H1 (cell line): ENCODE results near the gene GRIP1. TPM values are rescaled to one million over a fixed set of nuclear protein-coding genes. Genes with fewer than 3 reads are reported as not detected.

Experiments
- CTCF ChIA-PET: fragments of 300-600 bp; sonication (Branson Sonifier 250); formaldehyde crosslinking; loops from one replicate; lab custom pipeline; 2021; ENCODE audit not compliant: partially characterized antibody; lab: Charles Lee
- POLR2A ChIA-PET: fragments of 300-600 bp; sonication (Branson Sonifier 250); formaldehyde crosslinking; loops from one replicate; lab custom pipeline; 2021; ENCODE audit warnings: inconsistent platforms; ENCODE audit not compliant: partially characterized antibody; lab: Charles Lee
- DNase-seq, 2 experiments: peaks; one replicate each; pipeline versions ENCODE4 v3.0.0 to v3.0.0-alpha.2; 2010 to 2022; ENCODE audit warnings: low spot score in 2 of 2, low read depth in 1 of 2, mixed read lengths in 1 of 2
- FAIRE-seq: peaks from 2 replicates; lab custom pipeline; 2011; peaks lifted over from hg19 to GRCh38; lab: Jason Lieb, UNC
- H2AFZ ChIP-seq: 2 replicates; pipeline ENCODE4 v1.8.1; 2012; ENCODE audit warnings: low read length, inconsistent platforms
- H2AK5ac ChIP-seq: 2 replicates; pipeline ENCODE4 v1.6.1; 2013; ENCODE audit warnings: low read depth, low read length
- H2BK120ac ChIP-seq: replicated peaks from 2 replicates; pipeline ENCODE3; 2013; ENCODE audit warnings: low read depth, low read length, inconsistent platforms
- H2BK12ac ChIP-seq: 2 replicates; pipeline ENCODE4 v1.6.1; 2013; ENCODE audit warnings: low read depth, low read length
- H2BK15ac ChIP-seq: 2 replicates; pipeline ENCODE4 v1.6.1; 2013; ENCODE audit warnings: low read length
- H2BK20ac ChIP-seq: 2 replicates; pipeline ENCODE4 v1.6.1; 2013; ENCODE audit warnings: low read length
- H2BK5ac ChIP-seq: 2 replicates; pipeline ENCODE4 v1.6.1; 2013; ENCODE audit warnings: low read depth, low read length
- H3K14ac ChIP-seq: 2 replicates; pipeline ENCODE4 v1.6.1; 2013; ENCODE audit warnings: inconsistent platforms; ENCODE audit not compliant: insufficient read length
- H3K18ac ChIP-seq: 2 replicates; pipeline ENCODE4 v1.6.1; 2013; ENCODE audit warnings: low read length; ENCODE audit errors: extremely low read depth
- H3K23ac ChIP-seq: 2 replicates; pipeline ENCODE4 v1.6.1; 2013; ENCODE audit warnings: inconsistent platforms; ENCODE audit not compliant: insufficient read length
- H3K23me2 ChIP-seq: 2 replicates; pipeline ENCODE4 v1.6.1; 2013; ENCODE audit warnings: low read depth, low read length
- H3K27ac ChIP-seq: 2 replicates; pipeline ENCODE4 v1.6.1; 2011; ENCODE audit warnings: low read depth, low read length, inconsistent platforms
- H3K27me3 ChIP-seq, 4 experiments: replicated peaks in 1 of 4; 1 replicate in 1 of 4; 2 replicates in 3 of 4; pipeline versions ENCODE4 v1.6.1 to v1.8.1; 2011 to 2013; ENCODE audit warnings: low read length in 3 of 4, mild to moderate bottlenecking in 3 of 4, inconsistent platforms in 2 of 4, mixed read lengths in 2 of 4, moderate library complexity in 1 of 4; ENCODE audit not compliant: control insufficient read depth in 3 of 4, insufficient read depth in 3 of 4; ENCODE audit errors: extremely low read depth in 1 of 4
- H3K36me3 ChIP-seq, 4 experiments: 2 replicates each; pipeline versions ENCODE4 v1.6.1 to v1.8.1; 2011 to 2013; ENCODE audit warnings: mild to moderate bottlenecking in 4 of 4, low read length in 3 of 4, moderate library complexity in 2 of 4, control low read depth in 1 of 4, inconsistent platforms in 1 of 4; ENCODE audit not compliant: insufficient read depth in 4 of 4, control insufficient read depth in 2 of 4
- H3K4ac ChIP-seq: replicated peaks from 2 replicates; pipeline ENCODE3; 2013; ENCODE audit warnings: low read length, low read depth, mixed read lengths, inconsistent platforms; ENCODE audit not compliant: insufficient read length
- H3K4me1 ChIP-seq, 4 experiments: replicated peaks in 1 of 4; 1 replicate in 1 of 4; 2 replicates in 3 of 4; pipeline versions ENCODE4 v1.6.1 to v1.8.1; 2011 to 2013; ENCODE audit warnings: low read length in 3 of 4, inconsistent platforms in 2 of 4, mixed read lengths in 1 of 4; ENCODE audit not compliant: insufficient read depth in 4 of 4, control insufficient read depth in 3 of 4
- H3K4me2 ChIP-seq, 2 experiments: 2 replicates each; pipeline versions ENCODE4 v1.6.1 to v1.8.1; 2011 to 2013; ENCODE audit warnings: low read depth in 2 of 2, low read length in 2 of 2, control low read depth in 1 of 2, inconsistent platforms in 1 of 2, mild to moderate bottlenecking in 1 of 2; ENCODE audit not compliant: insufficient read depth in 1 of 2
- H3K4me3 ChIP-seq, 4 experiments: fragments of 200-600, 300-600 bp in 1 of 4; sonication (generic), shearing (Covaris generic), sonication (Bioruptor Twin) in 1 of 4; 2 replicates each; pipeline versions ENCODE4 v1.5.1 to v1.8.1; 2011 to 2016; ENCODE audit warnings: low read length in 4 of 4, low read depth in 3 of 4, control low read depth in 2 of 4, inconsistent platforms in 2 of 4, mild to moderate bottlenecking in 2 of 4, mixed read lengths in 1 of 4, moderate library complexity in 1 of 4; ENCODE audit not compliant: insufficient read depth in 2 of 4; ENCODE audit errors: extremely low read depth in 1 of 4
- H3K56ac ChIP-seq: replicated peaks from 2 replicates; pipeline ENCODE3; 2013; ENCODE audit warnings: low read depth, mild to moderate bottlenecking, mixed read lengths, low read length, inconsistent platforms; ENCODE audit not compliant: insufficient read length
- H3K79me1 ChIP-seq: 2 replicates; pipeline ENCODE4 v1.6.1; 2013; ENCODE audit warnings: low read depth, low read length, control low read depth
- H3K79me2 ChIP-seq, 2 experiments: 2 replicates each; pipeline versions ENCODE4 v1.6.1 to v1.8.1; 2012 to 2013; ENCODE audit warnings: low read length in 2 of 2, mild to moderate bottlenecking in 2 of 2, inconsistent platforms in 1 of 2; ENCODE audit not compliant: insufficient read depth in 2 of 2, control insufficient read depth in 1 of 2
- H3K9ac ChIP-seq, 4 experiments: replicated peaks in 1 of 4; 1 replicate in 1 of 4; 2 replicates in 3 of 4; pipeline versions ENCODE4 v1.6.1 to v1.8.1; 2011 to 2013; ENCODE audit warnings: low read depth in 3 of 4, low read length in 3 of 4, control low read depth in 2 of 4, mild to moderate bottlenecking in 2 of 4, moderate library complexity in 2 of 4, inconsistent platforms in 1 of 4; ENCODE audit errors: extremely low read depth in 1 of 4
- H3K9me3 ChIP-seq, 2 experiments: 2 replicates each; pipeline versions ENCODE4 v1.6.1 to v1.8.1; 2012 to 2013; ENCODE audit warnings: mild to moderate bottlenecking in 2 of 2, moderate library complexity in 2 of 2, control low read depth in 1 of 2, inconsistent platforms in 1 of 2, low read depth in 1 of 2, low read length in 1 of 2, mixed read lengths in 1 of 2; ENCODE audit not compliant: insufficient read depth in 2 of 2
- H4K20me1 ChIP-seq, 2 experiments: replicated peaks in 1 of 2; 2 replicates each; pipeline versions ENCODE3 to v1.8.1; 2011 to 2013; ENCODE audit warnings: inconsistent platforms in 2 of 2, low read length in 2 of 2, mild to moderate bottlenecking in 1 of 2; ENCODE audit not compliant: insufficient read depth in 2 of 2, control insufficient read depth in 1 of 2
- H4K5ac ChIP-seq: 2 replicates; pipeline ENCODE4 v1.6.1; 2013; ENCODE audit warnings: low read length, low read depth, mixed read lengths, inconsistent platforms; ENCODE audit not compliant: insufficient read length
- H4K8ac ChIP-seq: 2 replicates; pipeline ENCODE4 v1.8.0; 2013; ENCODE audit warnings: mild to moderate bottlenecking, moderate library complexity, low read length, inconsistent platforms; ENCODE audit not compliant: insufficient read depth; ENCODE audit errors: extremely low read depth
- H4K91ac ChIP-seq: replicated peaks from 2 replicates; pipeline ENCODE3; 2013; ENCODE audit warnings: low read length, mixed read lengths, inconsistent platforms; ENCODE audit not compliant: insufficient read length
- ASH2L ChIP-seq: fragments of 200-600, 300-600 bp; sonication (generic); IDR thresholded peaks from one replicate; pipeline ENCODE4 v1.7.1; 2017; ENCODE audit warnings: low read length
- CHD1 ChIP-seq: IDR thresholded peaks from 2 replicates; pipeline ENCODE4 v1.6.1; 2012; ENCODE audit warnings: low read depth, low read length, improper control_type of control experiment
- EGR1 ChIP-seq: IDR thresholded peaks from 2 replicates; pipeline ENCODE4 v1.6.1; 2011; ENCODE audit warnings: low read depth, low read length, borderline replicate concordance
- GTF2F1 ChIP-seq: IDR thresholded peaks from 2 replicates; pipeline ENCODE4 v1.6.1; 2012; ENCODE audit warnings: low read depth, low read length, improper control_type of control experiment, borderline replicate concordance
- HDAC2 ChIP-seq, 2 experiments: fragments of 300-600 bp in 1 of 2; sonication (generic) in 1 of 2; IDR thresholded peaks; 2 replicates each; pipeline ENCODE4 v1.6.1; 2011 to 2012; ENCODE audit warnings: low read depth in 2 of 2, low read length in 2 of 2, mild to moderate bottlenecking in 2 of 2, moderate library complexity in 2 of 2, borderline replicate concordance in 1 of 2, inconsistent platforms in 1 of 2
- HDAC6 ChIP-seq: IDR thresholded peaks from one replicate; pipeline ENCODE4 v1.7.1; 2012; ENCODE audit warnings: low read depth, mild to moderate bottlenecking, inconsistent platforms, low read length, moderate library complexity
- POU5F1 ChIP-seq: IDR thresholded peaks from 2 replicates; pipeline ENCODE4 v1.6.1; 2011; ENCODE audit warnings: low read depth, mild to moderate bottlenecking, low read length, moderate library complexity
- RAD21 ChIP-seq, 2 experiments: IDR thresholded peaks in 1 of 2; conservative IDR thresholded peaks in 1 of 2; 2 replicates each; pipeline ENCODE4 v1.6.1; 2011; ENCODE audit warnings: low read depth in 2 of 2, low read length in 2 of 2, improper control_type of control experiment in 1 of 2, inconsistent platforms in 1 of 2, mild to moderate bottlenecking in 1 of 2, moderate library complexity in 1 of 2
- SUZ12 ChIP-seq: fragments of 200-600 bp; sonication (generic); IDR thresholded peaks from 2 replicates; pipeline ENCODE4 v1.6.1; 2012; ENCODE audit warnings: mild to moderate bottlenecking, inconsistent platforms, low read length, moderate library complexity, mixed read lengths
- TAF7 ChIP-seq: optimal IDR thresholded peaks from 2 replicates; pipeline ENCODE3; 2011; ENCODE audit warnings: low read depth, mild to moderate bottlenecking, inconsistent platforms, low read length, moderate library complexity, borderline replicate concordance
- WGBS, 2 experiments: shearing (Covaris generic) in 1 of 2; methylation state at CpG; one replicate each; pipeline versions ENCODE4 v1.1.6 to v1.1.7; 2013 to 2015; ENCODE audit warnings: low lambda C conversion rate in 2 of 2, mixed read lengths in 2 of 2, inconsistent platforms in 1 of 2, low coverage in 1 of 2, missing lambda C conversion rate in 1 of 2; ENCODE audit not compliant: insufficient replicate concordance in 2 of 2, insufficient coverage in 1 of 2, insufficient read length in 1 of 2; ENCODE audit errors: extremely low coverage in 1 of 2, missing lambda C conversion rate in 1 of 2; 5-methylcytosine and 5-hydroxymethylcytosine counted together
- polyA plus RNA-seq, 7 experiments: library from polyadenylated mRNA; depleted of rRNA in 3 of 7; stranded (reverse) in 5 of 7; unstranded in 2 of 7; fragments of >200 nt in 5 of 7; fragments of 200-250 nt in 2 of 7; gene quantifications; 1 replicate in 5 of 7; 2 replicates in 1 of 7; 4 replicates in 1 of 7; pipeline versions ENCODE4 v1.2.1 to v1.2.3, GENCODE V29; 2011 to 2013; ENCODE audit warnings: missing spikeins in 2 of 7, mixed read lengths in 2 of 7
- total RNA-seq: library from RNA; stranded (reverse); fragmentation: NEBNext Ultra II Directional; extraction: Animal tissue kit (Norgen Biotek cat#: 25700); gene quantifications from 2 replicates; pipeline ENCODE4 v1.2.1, GENCODE V29; 2021

Gene GRIP1
- total and polyA plus RNA-seq, 2 of the 8 experiments (the other 6 are each of a cell fraction or from before 2014, with no cell fraction given) = 4.5 to 27.3 TPM

DNA sequence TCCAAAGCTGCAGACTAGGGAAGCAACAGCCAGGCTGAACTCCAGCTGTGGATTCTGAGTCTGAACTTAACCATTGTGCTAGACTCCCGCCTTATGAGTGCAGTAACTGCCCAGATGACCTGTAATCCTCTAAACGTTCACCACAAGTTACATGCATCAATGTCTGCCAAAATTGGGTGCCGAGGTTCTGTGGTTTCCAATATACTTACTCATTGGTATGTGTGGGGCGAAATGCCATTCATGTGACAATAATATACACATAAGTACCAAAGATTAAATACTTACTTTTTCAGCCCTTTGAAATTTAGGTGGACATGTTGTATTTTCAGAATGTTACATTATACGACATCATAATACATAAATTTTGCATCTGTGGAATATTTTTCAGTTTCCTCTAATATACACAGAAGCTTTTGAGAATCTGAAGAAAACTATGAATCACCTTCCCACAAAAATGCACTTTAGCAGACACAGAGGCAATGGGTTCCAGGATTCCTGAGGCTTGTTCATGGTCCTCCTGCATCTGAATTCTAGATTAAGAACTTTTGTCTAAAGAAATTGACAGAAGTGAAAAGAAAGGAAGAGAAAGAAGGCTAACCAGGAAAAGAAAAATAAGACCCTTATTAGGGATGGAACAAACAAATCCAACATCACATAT, 31.7 kb downstream of the GRIP1 start:
- H2BK12ac ChIP-seq = no peak overlapping the region
- H3K36me3 ChIP-seq = no peaks in the 10 kb centered on the region
- no peak overlapping the region for H3K27ac ChIP-seq
- H4K5ac ChIP-seq = no peak overlapping the region
- no peak overlapping the region for H2BK5ac ChIP-seq
- TF ChIP-seq SUZ12 = no peak
- TF ChIP-seq HDAC6 = no peak
- TF ChIP-seq HDAC2 (IDR thresholded peaks at IDR 0.05; ENCODE audit: borderline replicate concordance in 1 of 2, low read depth in 2 of 2, low read length in 2 of 2) = no peak
- TF ChIP-seq GTF2F1 = no peak
- TF ChIP-seq TAF7 = no peak
- TF ChIP-seq CHD1 = no peak
- TF ChIP-seq POU5F1 = no peak
- TF ChIP-seq RAD21 (IDR thresholded peaks at IDR 0.05 in 1 of 2, conservative IDR thresholded peaks at IDR 0.05 in 1 of 2; ENCODE audit: low read depth in 2 of 2, low read length in 2 of 2) = no peak
- no peak for TF ChIP-seq ASH2L
- TF ChIP-seq EGR1 = no peak
- H3K23ac ChIP-seq = no peak overlapping the region
- ChIA-PET CTCF (interaction anchor here (0.5 to 1.1 kb wide), 2 partner anchors 8 to 68 kb away, joined by 3 read pairs; no protein-coding TSS in a partner anchor), POLR2A (interaction anchor here (1.6 to 1.7 kb wide), 2 partner anchors 8 to 10 kb away, joined by 3 read pairs; no protein-coding TSS in a partner anchor)
- H2BK120ac ChIP-seq = no peak overlapping the region
- H3K14ac ChIP-seq = no peak overlapping the region
- H4K91ac ChIP-seq = no peak overlapping the region
- H4K8ac ChIP-seq = no peak overlapping the region
- no peak overlapping the region for H3K4me2 ChIP-seq
- no peak overlapping the region for H2AFZ ChIP-seq
- no peak overlapping the region for H3K18ac ChIP-seq
- DNase-seq (no peak), FAIRE-seq (no peak)
- H3K79me2 ChIP-seq = no peaks in the 10 kb centered on the region
- H2BK15ac ChIP-seq = no peak overlapping the region
- 86% methylated on average over 5 of the region's 5 CpGs; no CpG with 5 or more reads in 1 of the 2 experiments for WGBS, 2 experiments
- H2AK5ac ChIP-seq = no peak overlapping the region
- H3K4me3 ChIP-seq = no peak overlapping the region
- no peaks in the 10 kb centered on the region for H4K20me1 ChIP-seq
- H3K56ac ChIP-seq = no peak overlapping the region
- H2BK20ac ChIP-seq = no peak overlapping the region
- no peaks in the 10 kb centered on the region for H3K4me1 ChIP-seq
- no peak overlapping the region for H3K4ac ChIP-seq
- H3K9me3 ChIP-seq = no peaks in the 10 kb centered on the region
- H3K9ac ChIP-seq = no peak overlapping the region
- no peaks in the 10 kb centered on the region; the same call in 1 of the 2 replicates for H3K23me2 ChIP-seq
- H3K27me3 ChIP-seq = no peaks in the 10 kb centered on the region
- no peaks in the 10 kb centered on the region; the same call in 1 of the 2 replicates for H3K79me1 ChIP-seq
